NCI-H1105 treated with DMSO at 0.1 percent for 48 hours (cell line): ENCODE results near the gene COL23A1.

Experiments used
- DNase-seq: peaks from one replicate; lab custom pipeline; 2025; lab: John Stamatoyannopoulos, UW

The COL23A1 gene

DNA sequence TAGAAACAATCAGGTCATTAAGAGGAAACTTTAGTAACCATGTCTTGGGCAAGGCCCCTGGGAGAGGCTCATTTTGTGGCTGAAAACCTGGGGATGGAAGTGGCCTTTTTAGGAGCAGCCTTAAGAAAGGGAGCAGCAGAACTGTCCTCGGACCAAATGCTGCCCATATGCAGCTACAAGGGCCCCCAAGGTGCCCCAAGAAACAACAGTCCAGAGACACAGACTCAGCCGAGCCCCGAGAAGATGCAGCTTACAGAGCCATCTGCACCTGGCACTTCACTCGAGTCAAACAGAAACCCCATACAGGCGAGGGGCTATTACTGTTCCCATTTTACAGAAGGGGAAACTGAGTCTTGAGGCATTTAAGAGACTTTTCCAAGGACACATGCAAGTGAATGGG is 58.0 kb downstream of the COL23A1 start:
- no peak for DNase-seq

DNA sequence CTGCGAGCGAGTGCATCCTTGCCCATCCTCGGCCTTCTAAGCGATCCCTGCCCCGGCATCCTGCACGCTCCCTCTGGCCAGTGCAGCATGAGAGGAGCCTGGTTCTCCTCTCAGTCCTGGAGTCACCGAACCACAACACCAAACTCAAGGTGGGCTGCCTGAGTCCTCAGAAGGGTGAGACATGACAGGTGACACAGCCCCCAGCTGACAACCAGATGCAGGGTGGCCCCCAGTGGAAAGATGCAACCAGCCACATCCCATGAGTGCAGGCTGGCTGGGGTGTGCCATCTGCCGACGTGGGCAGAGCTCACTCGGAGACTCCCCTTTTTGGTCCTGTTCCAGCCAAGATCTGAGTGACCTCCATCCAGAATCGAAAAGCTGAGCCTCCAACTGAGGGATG is 58.4 kb downstream of the COL23A1 start:
- DNase-seq, result no peak

GRCh38 chr5:178530526-178530925 is 59.7 kb downstream of the COL23A1 start:
- DNase-seq, result no peak

DNA sequence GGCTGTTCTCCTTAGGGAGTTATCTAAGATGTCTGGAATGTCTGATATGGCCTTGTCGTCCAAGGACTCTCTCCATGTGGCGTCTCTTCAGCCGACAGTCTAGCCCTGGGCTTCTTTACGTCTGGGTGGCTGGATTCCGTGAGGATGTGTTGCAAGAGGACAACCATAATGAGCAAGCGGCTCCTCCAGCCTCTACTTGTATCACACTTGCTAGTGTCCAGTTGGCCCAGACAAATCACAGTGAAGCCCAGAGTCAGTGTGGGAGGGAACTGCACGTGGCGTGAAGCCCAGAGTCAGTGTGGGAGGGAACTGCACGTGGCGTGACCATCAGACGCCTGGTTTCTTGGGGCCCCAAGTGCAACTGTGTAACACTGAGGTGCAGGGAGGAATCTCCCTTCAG is 61.1 kb downstream of the COL23A1 start:
- DNase-seq, result no peak

- DNase-seq, result no peak
Observed at GRCh38 chr5:178527458-178528307, 62.5 kb downstream of the COL23A1 start.

DNA sequence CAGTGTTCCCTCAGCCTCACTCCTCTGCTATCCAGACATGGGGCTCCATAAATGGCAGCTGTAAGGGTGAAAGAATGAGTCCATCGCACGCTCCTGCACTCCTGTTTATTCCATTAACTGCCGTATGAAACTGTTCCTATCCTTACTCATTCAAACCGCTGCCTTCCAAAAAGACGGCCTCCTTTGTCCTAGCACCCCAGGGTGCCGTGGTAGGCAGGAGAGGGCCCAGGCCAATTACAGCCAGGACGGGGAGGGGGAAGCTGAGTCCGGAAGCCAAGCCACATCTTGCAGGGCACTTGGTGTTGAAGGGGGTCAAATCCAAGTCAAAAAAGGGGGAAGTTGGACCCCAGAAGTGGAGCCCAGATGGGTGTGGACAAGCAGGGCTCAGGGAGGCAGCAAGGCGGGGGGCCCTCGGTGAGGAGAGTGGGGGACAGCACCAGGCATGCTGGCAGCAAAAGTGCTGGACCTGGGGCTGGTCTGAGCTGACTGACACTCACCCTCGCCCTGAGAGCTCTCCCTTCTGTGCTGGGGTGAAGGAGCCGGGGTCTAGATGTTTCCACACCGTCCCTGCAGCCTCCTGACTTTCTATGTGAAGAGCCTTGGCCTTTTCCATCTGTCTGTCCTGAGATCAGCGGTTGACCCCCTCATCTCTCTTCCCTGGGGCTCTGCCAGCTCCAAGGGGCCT is 63.3 kb downstream of the COL23A1 start:
- no peak for DNase-seq

DNA sequence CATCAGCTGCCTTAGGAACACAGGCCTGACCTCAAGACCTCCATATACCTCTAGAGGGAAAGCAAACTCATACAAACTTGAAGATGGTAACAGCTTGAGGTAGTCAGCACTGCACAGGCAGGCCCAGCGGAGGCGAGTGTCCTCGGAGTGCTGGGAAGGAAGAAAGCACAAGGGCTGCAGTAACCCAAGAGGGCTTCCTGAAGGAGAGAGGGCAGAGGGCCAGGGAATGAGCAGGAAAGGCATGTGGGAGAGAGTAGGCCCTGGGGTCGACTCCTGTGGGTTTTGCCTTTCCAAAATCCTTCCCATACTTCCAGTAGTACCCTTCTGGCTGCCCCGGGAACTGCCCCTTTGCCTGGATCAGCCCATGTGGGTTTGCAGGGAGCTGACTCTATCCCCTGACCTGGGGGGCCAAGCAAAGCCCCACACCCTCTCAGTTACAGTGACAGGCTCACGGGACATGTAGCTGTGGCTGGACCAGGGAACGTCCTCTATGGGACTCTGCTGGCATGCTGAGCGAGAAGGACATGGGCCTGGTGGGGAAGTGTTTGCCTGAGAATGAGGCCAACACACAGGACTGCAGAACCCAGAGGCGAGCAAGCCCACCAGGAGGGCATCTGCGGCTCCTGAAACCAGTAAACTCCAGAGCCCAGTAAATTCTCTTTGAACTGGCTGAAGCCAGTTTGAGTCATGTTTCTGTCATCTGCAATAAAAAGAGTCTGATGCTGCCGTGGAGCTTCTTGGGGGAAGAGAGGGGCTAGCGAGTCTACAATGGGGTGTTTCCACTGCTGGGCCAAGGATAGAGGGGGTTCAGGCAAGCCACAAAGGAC is 64.1 kb downstream of the COL23A1 start:
- DNase-seq, result no peak

DNA sequence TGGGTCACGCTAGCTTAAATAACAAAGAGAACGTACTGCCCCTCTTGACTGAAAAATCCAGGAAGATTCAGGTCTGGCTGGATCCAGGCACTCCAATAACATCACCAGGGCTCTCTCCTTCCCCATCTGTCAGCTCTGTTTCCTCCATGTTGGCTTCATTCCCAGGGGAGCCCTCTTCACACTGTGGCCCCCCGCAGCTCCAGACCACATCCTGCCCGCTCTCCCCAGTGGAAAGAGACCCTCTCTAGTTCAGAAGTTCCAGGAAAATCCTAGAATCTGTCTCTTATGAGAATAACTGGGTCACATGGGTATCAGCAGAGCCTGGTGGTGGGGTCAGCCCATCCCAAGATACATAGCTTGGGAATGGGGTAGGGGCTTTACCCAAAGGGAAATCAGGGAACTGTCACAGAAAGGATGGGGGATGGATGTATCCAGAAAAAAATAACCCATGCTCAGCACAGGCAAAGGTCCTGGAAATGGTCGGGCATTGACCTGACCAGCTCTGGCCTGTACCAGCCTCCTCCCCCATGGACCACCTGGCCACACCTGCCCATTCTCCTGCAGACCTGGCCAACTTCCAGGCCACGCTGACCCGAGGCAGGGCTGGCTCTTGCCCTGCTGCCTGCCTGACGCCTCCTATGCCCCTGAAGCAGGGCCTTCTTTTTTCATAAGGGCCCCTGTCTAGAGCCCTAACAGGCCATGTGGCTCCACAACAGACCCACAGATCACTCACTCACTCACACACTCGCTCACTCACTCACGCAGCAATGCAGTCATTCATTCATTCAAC is 65.9 kb downstream of the COL23A1 start:
- no peak for DNase-seq

GRCh38 chr5:178522361-178522760 is 67.8 kb downstream of the COL23A1 start:
- no peak for DNase-seq

- DNase-seq, result no peak
Observed at GRCh38 chr5:178520851-178521250, 69.3 kb downstream of the COL23A1 start.

DNA sequence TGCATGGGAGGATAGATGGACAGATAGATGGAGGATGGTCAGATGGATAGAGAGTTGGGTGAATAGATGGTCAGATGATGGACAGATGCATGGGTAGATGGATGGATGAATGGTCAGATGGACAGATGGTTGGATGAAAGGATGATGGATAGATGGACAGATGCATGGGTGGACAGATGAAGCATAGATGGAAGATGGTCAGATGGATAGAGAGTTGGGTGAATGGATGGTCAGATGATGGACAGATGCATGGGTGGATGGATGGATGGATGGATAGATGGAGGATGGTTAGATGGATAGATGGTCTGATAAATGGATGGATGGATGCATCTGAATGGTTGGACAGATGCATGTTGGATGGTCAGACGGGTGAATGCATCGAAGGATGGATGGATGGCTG is 70.4 kb downstream of the COL23A1 start:
- no peak for DNase-seq

- no peak for DNase-seq
Observed at GRCh38 chr5:178519155-178519554, 71.0 kb downstream of the COL23A1 start.

GRCh38 chr5:178516504-178517235 is 73.5 kb downstream of the COL23A1 start:
- DNase-seq, result no peak

GRCh38 chr5:178515776-178516503 is 74.3 kb downstream of the COL23A1 start:
- DNase-seq, result no peak

GRCh38 chr5:178514851-178515418 is 75.3 kb downstream of the COL23A1 start:
- DNase-seq, result no peak

DNA sequence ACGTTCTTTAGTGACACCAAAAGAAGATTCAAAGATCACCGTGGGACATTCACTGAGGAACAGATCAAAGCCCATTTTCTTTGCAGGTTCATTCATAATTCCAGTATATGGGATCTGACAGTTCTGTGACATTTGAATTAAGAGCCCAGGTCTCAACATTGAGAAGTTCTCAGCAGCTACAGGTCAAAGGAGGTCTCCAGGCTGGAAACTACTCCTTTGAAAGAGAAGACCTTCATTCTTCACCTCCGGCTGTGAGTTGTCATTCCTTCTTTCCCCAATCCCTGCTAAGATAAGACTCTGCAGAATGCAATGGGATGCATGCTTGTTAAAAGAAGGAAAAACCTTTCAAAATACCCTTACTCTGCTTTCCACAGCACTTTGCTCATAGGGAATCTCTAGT is 79.0 kb downstream of the COL23A1 start:
- DNase-seq, result no peak

DNA sequence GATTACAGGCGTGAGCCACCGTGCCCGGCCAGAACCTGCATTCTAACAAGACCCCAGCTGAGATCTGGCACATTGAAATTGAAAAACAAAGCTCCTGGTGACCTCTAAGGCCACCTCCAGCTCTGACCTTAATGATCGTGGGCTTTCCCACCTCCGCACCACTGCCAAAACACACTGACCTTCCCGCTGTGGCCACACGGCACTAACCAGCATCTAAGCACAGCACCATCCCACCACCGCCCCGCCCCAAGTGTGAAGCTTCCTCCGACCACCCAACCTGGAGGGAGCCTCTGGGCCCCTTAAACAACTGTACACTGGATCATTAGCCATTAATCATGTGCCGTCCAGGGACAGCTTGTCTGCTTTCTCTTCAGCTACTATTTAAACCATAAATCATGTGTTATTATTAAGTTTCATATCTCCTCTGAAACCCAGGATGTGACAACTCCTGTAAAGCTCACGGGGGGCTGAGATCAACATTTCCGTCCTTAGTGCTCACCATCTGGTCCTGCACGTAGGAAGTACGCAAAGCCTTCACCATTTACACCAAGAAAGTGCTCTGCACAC is 80.6 kb downstream of the COL23A1 start:
- no peak for DNase-seq

DNA sequence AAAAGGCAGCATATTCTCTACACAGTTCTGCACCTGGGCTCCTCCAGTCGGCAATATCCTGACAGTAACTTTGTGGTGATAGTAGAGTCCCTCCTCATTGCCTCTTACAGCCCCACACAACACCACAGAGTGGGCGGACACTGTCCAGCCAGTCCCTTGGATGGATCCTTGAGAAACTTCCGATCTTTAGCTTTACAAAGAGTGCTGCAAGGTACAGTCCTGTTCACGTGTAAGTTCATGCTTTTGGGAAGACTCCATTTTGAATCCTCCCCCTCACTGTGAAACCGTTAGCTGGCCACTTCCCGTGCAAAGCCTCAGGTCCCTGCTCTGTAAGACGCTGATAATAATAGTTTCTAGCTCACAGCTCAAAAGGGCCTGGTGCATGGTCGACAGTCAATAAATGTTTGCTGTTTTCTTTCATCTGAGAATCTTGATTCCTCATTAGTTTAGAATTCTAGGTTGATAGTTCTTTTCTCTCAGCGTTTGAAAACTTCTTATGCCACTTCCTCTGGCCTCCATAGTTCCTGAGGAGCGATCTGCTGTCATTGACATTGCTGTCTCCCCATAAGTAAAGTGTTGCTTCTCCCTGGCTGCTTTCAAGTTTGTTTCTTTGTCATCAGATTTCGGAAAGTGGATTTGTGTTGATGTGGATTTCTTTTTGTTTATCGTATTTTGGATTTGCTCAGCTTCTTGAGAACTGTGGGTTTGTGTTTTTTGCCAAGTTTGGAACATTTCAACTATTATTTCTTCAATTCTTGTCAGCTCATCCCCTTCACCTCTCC is 82.9 kb downstream of the COL23A1 start:
- no peak for DNase-seq
